UCSD-AML1 (cell line): ENCODE measurements around the gene PLK5.
"Not testable (repeated sequence)": the region's sequence is repeated elsewhere in the genome, so short reads cannot be mapped to it uniquely, and the experiment has no call there.

Experiments used
- DNase-seq: peaks from one replicate; lab custom pipeline; 2025; ENCODE audit not compliant: unreplicated experiment; lab: John Stamatoyannopoulos, UW

PLK5 gene, protein sequence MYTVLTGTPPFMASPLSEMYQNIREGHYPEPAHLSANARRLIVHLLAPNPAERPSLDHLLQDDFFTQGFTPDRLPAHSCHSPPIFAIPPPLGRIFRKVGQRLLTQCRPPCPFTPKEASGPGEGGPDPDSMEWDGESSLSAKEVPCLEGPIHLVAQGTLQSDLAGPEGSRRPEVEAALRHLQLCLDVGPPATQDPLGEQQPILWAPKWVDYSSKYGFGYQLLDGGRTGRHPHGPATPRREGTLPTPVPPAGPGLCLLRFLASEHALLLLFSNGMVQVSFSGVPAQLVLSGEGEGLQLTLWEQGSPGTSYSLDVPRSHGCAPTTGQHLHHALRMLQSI

DNA sequence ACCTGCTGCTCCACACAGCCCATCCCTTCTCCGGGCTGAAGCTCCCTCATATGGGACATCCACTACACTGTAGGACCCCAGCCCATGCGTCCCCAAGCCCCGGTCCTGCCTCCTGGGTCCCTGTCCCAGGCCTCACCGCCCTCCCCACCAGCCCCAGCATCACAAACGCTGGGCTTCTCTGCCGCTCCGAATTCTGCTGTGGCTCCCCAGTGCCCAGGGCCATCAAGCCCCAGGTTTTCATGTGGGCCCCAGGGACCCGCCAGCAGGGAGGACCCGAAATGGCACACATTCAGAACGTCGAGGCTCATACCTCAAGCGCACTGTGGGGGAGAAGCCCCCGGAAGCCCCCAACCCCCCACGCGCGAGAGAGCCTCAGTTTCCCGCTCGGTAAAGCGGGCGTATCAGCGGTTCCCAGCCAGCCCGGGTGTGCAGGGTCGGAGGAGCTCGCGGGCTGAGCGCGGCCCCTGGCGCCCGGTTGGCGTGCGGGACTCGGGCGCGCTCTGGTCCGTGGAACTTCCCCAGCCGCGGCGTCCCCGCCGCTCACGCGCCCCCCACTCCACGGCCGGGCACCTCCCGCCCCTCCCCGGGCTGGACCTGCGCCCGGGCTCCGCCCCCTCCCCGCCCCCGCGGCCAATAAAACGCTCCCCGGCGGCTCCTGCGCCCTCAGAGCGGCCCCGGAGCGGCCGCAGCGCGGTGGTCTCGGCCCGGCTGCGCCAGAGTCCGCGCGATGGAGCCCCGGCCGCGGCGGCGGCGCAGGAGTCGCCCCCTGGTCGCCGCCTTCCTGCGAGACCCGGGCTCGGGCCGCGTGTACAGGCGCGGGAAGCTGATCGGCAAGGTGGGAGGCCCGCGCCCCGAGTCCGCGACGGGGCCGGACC is at the start of gene PLK5:
Gene PLK5, plus strand, starts transcription at position 666 of the 875 bp plus-strand sequence. CDS start 2,920 bp downstream, outside the sequence.
- DNase-seq: no peak

DNA sequence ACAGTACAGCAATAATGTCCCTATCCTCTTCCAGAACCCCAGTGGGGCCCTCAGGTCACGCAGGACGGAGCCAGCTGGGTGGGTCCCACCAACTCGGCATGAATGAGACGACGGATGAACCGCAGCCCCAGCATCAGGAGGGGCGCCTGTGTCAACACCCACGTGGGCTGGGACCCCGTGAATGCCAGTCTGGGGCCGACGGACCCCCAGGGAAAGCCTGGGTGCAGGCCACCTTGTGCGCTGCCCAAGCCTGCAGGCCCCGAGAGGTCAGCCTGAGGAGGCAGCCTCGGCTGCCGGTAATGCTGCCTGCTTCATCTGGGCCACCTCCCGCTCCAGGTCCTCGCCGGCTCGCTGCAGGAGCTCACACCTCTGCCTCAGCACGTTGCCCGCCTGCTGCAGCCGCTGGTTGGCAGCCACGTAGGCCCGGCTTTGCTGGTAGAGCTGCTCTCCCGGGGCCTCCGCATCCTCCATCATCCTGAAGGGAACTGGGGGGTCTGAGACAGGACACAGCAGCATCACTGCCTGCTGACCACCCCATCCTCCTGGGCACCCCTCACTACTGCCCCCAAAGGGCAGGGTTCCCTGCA is 49.0 kb upstream of the PLK5 start:
- DNase-seq: no peak

DNA sequence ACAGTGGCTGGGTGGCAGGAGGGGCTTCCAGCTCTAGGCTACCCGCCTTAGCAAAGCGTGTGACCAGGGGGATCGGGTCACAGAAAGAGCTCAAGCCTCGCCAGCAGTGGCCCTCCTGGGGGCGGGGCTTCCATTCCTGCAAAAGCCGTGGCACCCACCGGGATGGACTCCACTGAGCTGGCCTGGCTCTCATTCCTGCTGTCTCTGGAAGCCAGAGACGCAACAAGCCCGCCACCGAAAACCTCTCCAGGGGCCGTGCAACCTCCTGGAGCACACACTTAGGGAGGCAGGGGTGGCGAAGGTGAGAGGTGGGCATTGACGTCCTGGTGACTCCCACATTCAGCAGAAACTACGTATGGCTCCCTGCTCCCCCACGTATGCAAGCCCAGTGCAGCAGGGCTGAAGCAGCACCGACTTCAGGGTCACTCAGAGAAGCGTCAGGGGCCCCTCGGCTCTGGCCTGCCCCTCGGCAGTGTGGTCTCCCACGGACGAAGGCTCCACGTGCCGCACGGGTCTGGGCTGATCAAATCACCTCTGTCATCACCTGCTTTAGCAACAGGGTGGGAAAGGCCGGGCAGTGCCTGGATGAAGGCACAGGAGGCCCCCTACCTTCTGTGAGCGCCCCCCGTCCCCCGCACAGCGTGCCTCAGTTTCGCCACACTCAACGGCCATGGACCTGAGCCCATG is 48.0 kb upstream of the PLK5 start:
- DNase-seq: no peak

DNA sequence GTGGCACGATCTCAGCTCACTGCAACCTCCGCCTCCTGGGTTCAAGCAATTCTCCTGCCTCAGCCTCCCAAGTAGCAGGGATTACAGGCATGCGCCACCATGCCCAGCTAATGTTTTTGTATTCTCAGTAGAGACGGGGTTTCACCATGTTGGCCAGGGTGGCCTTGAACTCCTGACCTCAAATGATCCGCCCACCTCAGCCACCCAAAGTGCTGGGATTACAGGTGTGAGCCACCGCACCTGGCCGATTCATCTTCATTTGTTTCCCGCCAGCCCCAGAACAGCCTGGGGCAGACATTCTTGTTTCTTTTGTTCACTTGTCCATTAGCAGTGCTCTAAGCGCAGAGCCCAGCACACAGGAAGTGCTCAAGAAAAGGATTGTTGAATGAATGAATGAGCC is 46.8 kb upstream of the PLK5 start:
- not testable (repeated sequence) for DNase-seq

DNA sequence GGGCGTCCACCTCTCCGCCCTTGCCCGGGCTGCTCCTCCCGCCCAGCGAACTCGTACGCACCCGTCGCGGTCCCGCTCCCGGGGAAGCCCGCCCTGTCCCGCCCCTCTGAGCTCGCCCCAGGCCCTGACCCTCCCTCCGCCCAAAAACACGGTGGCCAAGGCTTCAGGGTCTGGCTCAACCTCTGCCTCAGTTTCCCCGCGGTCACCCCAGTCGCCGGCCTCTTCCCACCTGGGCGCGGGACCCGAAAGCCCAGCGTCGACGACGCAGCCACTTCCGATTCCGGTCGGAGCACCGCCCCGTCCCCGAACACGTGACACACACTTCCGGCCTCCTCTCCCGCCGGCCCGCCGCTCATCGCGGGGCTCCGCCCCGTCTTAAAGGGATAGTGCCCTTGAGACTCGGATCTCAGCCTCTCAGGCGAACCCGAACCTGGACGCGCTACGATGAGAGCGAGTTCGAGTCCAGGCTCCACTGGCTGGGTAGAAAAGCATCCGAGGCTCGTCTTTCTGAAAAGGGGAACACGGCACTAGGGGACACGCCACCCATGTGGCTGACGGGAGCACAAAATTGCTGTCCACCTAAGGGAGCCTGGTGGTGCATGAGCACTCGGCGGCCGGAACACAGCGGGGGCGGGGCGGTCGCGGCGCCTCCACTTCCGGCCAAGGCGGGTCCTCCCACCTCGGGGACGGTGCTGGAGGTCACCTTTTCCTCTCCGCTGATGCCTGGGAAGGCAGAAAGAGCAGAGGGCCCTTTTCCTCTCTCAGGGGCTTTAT is 44.8 kb upstream of the PLK5 start, which contains the start of gene C19orf25:
Gene C19orf25, minus strand, starts transcription at position 282 of the 774 bp plus-strand sequence. CDS start 312 bp downstream, outside the sequence.
- DNase-seq: peak; percentile 96

DNA sequence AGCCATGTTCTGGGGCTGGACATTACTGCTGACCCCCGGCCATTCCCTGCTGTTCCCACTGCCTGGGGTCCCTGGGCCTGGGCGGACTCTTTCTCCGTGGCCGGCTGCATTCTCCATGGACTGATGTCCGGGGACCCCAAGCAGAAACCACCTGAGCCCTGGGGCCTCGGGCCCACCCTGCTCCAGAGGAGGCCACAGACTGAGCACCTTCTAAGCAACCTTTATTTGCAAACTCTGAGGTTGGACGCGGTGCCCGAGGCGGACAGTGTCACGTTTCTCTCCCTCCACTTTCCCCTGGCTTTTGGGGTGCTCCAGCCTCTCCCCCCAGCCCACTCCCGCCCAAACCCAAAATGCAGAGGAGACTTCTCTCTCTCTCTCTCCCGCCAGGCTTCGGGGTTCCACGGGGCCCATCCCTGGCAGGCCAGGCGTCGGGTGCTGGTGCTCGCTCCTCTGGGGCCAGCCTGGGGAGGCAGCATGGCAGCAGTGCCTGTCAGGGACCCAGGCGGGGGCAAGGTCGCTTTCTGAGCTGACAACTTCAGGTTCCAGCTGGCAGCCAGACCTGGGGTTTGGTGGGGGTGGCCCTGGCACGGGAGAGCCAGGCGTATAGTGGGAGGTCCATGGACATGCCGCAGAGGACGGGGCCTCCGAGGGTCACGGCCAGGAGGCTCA is 42.5 kb upstream of the PLK5 start:
- no peak for DNase-seq

DNA sequence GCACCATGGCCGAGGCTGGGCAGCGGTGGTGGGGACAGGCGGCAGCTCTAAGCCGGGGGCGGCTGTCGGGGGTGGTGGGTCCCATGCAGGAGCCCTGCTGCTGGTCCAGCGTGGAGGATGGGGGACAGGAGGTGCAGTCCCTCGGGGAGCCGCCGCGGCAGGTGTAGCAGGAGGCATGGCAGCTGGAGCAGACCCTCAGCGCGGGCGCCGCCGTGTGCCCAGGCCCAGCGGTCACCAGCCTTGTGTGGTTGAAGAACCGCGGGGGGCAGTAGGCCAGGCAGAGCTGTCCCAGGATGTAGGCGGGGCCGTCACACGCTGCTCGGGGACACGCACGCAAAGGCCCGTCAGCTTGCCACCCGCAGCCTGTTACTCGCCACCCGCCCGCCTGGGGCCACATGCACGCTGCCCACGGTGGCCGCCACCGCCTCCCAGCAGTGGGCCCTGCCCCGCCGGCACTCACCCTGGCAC is 42.0 kb upstream of the PLK5 start:
- DNase-seq: no peak

DNA sequence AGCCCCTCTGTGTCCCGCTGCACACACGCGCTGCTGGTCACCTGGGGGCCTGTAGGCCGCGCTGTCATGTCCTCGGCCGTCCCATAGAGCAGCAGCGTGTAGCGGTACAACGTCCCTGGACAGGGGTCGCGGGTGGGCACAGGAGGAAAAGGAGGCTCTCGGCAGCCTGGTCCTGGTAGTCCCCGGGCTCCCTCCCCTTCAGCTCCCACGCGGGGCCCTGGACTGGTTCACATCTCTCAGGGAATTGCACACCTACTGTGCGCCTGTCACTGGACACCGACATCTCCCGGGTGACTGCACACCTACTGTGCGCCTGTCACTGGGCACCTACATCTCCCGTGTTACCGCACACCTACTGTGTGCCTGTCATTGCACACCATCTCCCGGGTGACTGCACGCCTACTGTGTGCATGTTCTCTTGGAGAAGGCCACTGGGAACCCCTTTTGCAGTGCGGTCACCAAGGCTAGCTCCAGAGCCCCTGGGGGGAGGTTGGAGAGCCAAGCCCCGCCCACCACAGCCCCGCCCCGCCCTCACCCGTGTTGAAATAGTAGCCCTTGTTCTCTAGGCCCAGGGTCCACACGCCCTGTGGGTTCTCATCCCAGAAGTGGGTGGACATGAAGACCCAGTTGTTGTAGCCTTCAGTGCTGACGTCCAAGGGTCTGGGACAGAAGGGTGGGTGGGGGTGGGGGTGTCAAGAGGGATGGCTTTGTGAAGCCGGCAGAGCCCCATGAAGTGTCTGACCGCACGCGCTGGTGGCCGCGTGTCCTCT is 41.3 kb upstream of the PLK5 start:
- no peak for DNase-seq

DNA sequence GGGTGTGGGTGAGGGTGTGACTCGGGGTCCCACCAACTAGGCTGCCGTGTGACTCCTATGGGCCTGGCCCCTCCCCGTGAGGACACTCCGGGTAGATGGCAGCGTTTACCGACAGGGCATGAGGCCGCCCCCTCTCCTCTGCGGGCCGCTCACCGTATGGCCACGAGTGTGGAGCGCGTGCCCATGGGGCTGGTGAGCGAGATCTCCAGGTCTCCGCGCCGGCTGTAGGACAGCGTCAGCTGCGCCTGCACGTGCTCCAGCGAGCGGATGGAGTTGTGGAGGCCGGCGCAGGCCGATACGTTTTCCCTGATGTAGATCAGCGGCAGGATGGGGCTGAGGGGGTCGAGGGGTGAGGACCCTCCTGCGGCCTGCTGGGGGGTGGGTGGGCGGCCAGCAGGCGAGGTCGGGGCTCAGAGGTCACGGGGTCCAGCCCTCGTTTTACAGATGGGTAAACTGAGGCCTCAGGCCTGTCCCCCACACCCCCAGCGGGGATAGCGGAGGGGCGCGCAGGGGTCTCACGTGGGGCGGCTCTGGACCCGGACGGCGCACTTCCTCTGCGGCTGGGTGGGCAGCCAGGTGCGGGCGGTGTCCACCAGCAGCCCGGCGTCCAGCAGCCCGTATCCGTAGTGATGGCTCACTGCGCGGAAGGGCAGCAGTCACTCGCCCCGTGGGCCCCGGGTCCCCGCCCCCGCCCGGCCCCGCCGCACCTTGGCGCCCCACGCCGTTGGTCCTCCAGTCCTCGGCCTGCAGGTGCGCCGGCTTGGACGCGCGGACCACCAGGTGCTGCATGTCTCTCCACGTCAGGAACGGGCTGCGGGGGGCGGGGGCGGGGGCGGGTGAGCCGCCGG is 40.5 kb upstream of the PLK5 start:
- no peak for DNase-seq

DNA sequence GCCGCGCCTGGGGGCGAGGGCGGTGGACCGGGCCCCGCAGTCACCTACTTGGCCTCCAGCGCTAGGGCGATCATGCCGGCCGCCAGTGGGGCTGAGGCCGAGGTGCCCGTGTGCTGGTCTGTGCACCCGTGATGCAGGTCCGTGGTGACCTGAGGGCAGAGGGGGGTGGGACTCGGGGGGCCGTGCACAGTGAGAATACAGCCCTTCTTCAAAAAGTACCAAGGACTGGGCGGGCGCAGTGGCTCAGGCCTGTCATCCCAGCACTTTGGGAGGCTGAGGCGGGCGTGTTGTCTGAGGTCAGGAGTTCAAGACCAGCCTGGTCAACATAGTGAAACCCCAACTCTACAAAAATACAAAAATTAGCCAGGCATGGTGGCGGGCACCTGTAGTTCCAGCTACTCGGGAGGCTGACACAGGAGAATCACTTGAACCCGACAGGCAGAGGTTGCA is 39.9 kb upstream of the PLK5 start:
- no peak for DNase-seq

DNA sequence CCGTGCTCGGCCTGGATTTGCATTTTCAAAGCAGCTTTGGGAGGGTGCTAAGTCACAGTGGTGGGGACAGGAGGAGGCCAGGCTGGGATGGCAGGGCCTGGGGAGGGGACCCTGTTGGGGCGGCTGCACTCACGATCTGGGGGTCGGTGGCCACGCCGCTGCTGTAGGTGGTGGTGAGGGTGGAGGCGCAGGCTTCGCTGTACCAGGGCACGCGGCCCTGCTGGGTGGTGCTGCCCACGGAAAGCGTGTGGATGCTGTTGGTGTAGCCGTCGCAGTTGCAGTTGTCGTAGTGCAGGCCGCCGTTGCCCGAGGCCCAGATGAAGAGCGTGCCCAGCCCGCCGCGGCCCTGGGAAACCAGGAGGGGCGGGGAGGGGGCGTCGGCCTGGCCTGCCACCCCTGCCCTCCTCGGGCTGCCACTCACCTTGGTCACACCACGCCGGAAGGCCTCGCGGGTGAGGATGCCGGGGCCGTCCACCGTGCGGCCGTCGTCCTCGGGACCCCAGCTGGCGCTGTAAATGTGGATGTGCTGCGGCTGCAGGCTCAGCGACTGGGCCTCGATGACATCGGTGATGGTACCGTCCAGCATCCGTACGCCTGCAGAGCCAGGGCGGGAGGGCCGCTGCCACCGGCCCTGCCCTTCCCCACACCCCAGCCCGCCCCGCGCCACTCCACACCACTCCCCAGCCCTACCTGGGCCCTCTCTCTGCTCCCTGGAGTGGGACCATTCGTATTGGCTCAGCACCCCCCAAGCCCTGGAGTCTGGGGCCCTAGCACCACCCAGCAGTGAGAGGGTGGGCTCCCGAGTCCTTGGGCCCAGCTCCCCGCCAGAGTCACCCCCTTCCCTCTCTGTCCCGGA is 36.9 kb upstream of the PLK5 start:
- no peak for DNase-seq

DNA sequence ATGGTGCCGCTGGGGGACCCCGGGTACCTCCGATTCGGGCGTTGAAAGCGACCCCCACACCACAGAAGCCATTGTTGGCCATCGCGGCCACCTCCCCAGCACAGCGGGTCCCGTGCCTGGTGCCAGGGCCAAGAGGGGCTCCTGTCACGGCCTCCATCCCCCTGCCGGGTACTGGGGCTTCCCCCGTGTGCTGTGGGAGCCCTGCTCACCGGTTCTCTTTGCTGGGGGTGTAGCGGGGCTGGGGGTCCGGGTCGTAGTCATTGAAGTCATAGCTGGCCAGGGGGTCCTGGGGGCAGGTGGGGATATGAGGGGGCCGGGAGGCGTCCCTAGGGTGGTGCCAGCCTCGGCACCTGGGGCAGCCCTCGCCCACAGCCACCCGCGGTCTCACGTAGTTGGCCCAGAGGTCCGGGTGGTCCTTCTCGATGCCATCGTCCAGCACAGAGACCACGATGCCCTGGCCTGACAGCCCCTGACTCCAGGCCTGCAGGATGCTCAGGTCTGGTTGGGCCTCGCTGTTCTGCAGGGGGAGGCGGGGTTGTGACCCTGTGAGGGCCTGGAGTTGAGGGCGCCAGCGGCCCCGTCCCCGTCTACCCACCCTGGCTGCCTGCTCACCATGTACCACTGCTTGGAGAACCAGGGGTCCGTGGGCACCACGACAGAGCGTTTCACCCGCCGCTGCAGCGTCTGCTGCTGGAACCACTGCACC is 36.1 kb upstream of the PLK5 start:
- DNase-seq: no peak

DNA sequence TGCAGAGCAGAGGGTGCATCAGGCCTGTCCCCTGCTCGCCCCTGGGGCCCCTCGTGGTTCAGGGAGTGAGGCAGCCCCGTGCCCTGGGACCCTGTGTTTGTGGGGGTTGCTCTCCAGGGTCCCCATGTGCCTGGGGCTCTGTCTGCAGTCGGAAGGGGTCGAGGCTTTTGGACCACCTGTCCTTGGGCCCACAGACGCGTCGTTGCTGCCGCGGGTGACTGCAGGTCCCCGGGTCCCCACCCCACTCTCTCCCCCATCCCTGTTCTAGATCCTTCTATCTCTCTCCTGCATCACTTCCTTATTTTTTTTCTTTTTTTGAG is 35.6 kb upstream of the PLK5 start:
- DNase-seq: no peak

DNA sequence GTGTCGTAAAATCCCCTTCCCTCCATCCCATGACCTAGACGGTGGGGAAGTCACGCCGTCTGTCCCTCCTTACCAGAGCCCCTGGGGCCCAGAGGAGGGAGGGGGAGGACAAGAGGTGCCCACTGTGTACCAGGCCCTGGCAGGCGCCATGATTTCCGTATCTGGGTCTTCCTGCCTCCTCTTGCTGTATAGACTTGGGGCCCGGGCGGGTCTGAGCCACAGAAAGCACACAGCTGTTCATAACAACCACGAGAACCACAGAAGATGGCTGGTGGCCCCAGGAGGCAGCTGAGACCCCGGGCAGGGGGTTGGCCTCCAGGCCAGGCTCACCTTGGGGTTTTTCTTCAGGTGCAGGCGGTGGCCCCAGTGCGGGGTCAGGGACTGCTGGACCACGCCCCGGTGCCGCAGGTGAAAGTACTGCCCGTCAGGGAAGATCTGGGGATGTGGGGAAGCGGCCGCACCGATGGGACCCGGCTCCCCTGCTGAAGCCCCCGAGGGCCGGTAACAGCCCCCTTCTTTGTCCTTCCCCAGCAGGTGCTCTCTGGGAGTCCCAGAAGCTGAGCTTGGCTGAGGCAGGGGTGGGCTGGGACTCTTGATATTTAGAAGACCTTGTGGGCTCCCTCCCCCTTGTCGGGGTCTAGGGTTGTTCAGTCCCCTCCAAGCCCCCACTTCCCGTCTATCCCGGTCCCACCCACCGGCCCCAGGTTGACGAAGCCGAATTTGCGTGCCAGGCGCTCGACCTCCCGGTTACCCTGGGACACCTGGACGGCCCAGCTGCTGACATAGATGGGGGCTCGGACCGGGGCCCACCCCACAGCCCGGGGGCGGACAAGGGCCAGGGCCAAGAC is 34.2 kb upstream of the PLK5 start:
- DNase-seq: no peak

DNA sequence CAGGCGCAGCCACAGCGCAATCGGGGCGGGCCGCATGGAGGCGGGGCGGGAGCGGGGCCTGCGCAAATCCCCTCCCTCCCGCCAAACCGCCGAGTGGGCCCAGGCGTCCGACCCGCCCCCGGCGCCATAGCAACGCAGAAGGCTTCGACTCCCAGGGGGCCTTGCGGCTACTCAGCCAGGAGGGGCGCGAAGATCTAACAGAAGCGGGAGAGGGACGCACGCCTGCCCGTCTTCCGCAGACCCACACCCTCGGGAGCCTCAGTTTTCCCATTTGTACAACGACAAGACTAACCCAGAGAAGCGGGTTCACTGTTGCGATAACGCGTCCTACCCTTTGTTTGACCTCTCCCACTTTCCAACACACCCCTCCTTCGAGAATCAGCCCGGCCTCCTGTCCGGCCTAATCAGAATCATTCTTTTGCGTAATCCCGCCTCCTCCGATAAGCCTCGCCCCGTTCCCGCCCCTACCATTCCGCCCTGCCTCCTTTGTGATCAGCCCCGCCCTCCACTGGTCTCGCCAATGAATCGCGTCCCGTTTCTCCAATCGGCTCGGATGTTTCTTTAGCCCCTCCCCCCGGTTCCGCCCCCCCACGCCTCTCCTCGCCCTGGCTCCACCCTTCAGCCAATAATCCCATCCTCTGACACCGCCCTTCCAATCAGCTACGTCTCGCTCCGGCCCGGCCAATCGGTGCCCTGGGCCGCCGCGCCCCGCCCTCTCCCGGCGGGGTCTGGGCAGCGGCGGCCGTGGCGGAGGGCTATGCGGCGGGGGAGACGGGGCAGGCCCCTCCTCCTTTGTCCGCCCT is 33.4 kb upstream of the PLK5 start, which contains the start of gene PCSK4:
Gene PCSK4, minus strand, starts transcription at position 40 of the 803 bp plus-strand sequence. Its CDS starts 4 bp downstream, at position 36.
- DNase-seq: peak; percentile 99
